ENCODE results near the gene USP33. TPM values are rescaled to one million over a fixed set of nuclear protein-coding genes. Genes with fewer than 3 reads are reported as not detected.
"Not testable (repeated sequence)": the region's sequence is repeated elsewhere in the genome, so short reads cannot be mapped to it uniquely, and the experiment has no call there.

Gene USP33
- total RNA-seq, 4 donors from 2014 or later, result 45.3 to 108 (median 53.6) TPM

DNA sequence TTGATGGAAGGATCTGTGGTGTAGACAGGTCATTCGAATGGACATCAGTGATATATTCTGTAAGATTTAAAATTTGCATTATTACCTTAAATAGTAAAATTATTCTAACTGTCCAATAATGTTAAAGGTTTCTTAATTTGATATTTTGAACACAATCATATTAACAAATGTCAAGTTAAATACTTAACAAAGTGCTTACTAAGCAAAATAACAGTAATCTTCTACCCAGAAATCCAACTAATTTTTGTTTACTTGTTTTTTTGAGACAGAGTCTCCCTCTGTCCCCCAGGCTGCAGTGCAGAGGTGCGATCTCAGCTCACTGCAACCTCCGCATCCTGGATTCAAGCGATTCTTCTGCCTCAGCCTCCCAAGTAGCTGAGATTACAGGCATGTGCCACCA is 33.9 kb downstream of the USP33 start:
- Histone ChIP-seq H3K36me3 (peaks cover 81% of the 10 kb centered on the region), H3K4me3 (no peak overlapping the region), H3K4me1 (no peaks in the 10 kb centered on the region), H3K27me3 (no peaks in the 10 kb centered on the region), H3K9me3 (no peaks in the 10 kb centered on the region), H3K27ac (no peak overlapping the region)
- DNase-seq (ENCODE audit: low spot score in 2 of 2), result no peak
- no peak for TF ChIP-seq EP300 (IDR thresholded peaks at IDR 0.05)
- WGBS, result 100% methylated on average over 4 of the region's 4 CpGs

DNA sequence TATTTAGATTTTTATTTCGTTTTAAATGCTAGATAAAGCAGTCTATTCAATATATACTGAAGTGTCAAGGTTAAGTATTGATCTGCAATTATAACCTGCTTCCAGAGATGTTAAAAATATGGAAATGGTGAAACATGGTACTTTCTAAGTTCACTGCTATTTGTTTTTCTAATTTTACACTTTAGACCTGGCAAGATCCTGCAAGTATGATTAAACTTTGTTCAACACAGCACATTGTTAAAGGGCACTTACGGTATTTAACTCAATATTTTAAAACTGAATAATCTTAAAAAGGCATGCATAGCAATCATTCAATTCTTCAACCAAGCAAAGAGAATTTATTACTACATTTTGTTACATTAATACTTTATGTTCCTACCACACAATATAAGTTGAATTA is 41.5 kb downstream of the USP33 start:
- Histone ChIP-seq H3K36me3 (peaks cover 72% of the 10 kb centered on the region), H3K27me3 (no peaks in the 10 kb centered on the region), H3K4me3 (no peak overlapping the region), H3K4me1 (no peaks in the 10 kb centered on the region), H3K9me3 (no peaks in the 10 kb centered on the region), H3K27ac (no peak overlapping the region)
- DNase-seq (ENCODE audit: low spot score in 2 of 2), result no peak
- 96% methylated on average over 2 of the region's 2 CpGs for WGBS
- TF ChIP-seq POLR2A (IDR thresholded peaks at IDR 0.05), result no peak
- no peak for TF ChIP-seq EP300 (IDR thresholded peaks at IDR 0.05)
- no peak for TF ChIP-seq POLR2AphosphoS5 (IDR thresholded peaks at IDR 0.05)
- TF ChIP-seq, protein P1, sequence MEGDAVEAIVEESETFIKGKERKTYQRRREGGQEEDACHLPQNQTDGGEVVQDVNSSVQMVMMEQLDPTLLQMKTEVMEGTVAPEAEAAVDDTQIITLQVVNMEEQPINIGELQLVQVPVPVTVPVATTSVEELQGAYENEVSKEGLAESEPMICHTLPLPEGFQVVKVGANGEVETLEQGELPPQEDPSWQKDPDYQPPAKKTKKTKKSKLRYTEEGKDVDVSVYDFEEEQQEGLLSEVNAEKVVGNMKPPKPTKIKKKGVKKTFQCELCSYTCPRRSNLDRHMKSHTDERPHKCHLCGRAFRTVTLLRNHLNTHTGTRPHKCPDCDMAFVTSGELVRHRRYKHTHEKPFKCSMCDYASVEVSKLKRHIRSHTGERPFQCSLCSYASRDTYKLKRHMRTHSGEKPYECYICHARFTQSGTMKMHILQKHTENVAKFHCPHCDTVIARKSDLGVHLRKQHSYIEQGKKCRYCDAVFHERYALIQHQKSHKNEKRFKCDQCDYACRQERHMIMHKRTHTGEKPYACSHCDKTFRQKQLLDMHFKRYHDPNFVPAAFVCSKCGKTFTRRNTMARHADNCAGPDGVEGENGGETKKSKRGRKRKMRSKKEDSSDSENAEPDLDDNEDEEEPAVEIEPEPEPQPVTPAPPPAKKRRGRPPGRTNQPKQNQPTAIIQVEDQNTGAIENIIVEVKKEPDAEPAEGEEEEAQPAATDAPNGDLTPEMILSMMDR (IDR thresholded peaks at IDR 0.05), result no peak

DNA sequence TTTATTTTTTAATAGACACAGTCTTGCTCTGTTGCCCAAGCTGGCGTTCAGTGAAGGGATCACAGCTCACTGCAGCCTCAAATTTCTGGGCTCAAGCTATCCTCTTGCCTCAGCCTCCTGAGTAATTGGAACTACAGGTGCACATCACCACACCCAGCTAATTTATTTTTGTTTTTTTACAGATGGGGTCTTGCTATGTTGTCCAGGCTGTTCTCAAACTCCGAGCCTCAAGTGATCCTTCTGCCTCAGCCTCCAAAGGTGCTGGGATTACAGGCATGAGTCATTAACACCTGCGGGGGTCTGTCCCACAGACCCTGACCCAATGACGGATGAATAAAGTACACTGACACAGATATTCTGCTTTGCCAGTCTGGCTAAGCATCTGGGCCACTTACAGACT is 43.6 kb downstream of the USP33 start:
- WGBS, result 98% methylated on average over 4 of the region's 4 CpGs
- peaks cover 69% of the 10 kb centered on the region for H3K36me3 ChIP-seq

DNA sequence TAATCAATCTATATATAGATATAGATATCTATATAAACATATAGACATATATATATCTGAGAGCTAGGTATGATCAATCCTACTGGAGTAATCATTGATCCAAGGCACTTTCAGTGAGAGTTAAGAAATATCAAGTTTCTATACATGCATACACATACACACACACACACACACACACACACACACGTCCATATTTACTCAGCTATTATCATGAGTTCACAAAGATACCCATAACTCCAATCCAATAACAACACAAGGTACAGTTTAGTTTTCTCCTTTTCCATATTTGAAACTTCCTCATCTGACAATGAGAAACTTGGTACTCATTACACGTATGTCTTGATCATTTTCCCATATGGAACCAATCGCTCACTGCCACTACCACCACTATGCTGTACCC is 49.9 kb downstream of the USP33 start:
- Histone ChIP-seq H3K4me1 (no peaks in the 10 kb centered on the region), H3K4me3 (no peak overlapping the region), H3K36me3 (peaks cover 60% of the 10 kb centered on the region), H3K9me3 (no peaks in the 10 kb centered on the region), H3K27ac (no peak overlapping the region), H3K27me3 (no peaks in the 10 kb centered on the region)
- TF ChIP-seq POLR2AphosphoS5 (IDR thresholded peaks at IDR 0.05), result no peak
- TF ChIP-seq EP300 (IDR thresholded peaks at IDR 0.05), result no peak
- no peak for TF ChIP-seq POLR2A (IDR thresholded peaks at IDR 0.05)
- TF ChIP-seq, protein P1 (IDR thresholded peaks at IDR 0.05), result no peak
- 92% methylated on average over 3 of the region's 3 CpGs for WGBS
- DNase-seq (ENCODE audit: low spot score in 2 of 2), result no peak

More for the DNA sequence above, 43.6 kb downstream of the USP33 start:
- TF ChIP-seq POLR2AphosphoS5 (IDR thresholded peaks at IDR 0.05) (no peak), POLR2A (IDR thresholded peaks at IDR 0.05) (no peak), EP300 (IDR thresholded peaks at IDR 0.05) (no peak)
- TF ChIP-seq, protein P1 (IDR thresholded peaks at IDR 0.05), result no peak
- H3K4me3 ChIP-seq, result no peak overlapping the region
- H3K27me3 ChIP-seq, result no peaks in the 10 kb centered on the region
- no peaks in the 10 kb centered on the region for H3K4me1 ChIP-seq
- DNase-seq (ENCODE audit: low spot score in 2 of 2), result no peak
- H3K27ac ChIP-seq, result no peak overlapping the region
- H3K9me3 ChIP-seq, result no peaks in the 10 kb centered on the region

DNA sequence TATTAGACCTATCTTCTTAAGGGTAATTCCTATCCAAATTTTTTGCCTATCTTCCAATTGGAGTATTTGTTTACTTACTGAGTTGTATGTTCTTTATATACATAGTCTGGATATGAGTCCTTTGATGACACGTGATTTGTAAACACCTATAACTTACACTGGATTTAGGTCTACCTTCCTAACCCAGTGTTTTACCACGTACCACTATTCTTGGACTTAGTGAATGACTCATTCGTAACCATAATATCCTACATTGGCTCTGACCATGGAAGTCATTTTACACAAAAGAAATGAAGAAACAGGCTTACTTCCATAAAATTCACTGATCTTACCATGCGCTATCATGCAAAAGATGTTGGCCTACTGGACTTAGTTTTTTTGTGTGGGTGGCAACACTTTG is 53.3 kb downstream of the USP33 start:
- H3K27me3 ChIP-seq, result no peaks in the 10 kb centered on the region
- H3K36me3 ChIP-seq, result peaks cover 44% of the 10 kb centered on the region
- H3K4me1 ChIP-seq, result no peaks in the 10 kb centered on the region
- no peak for TF ChIP-seq EP300 (IDR thresholded peaks at IDR 0.05)
- no peak for TF ChIP-seq POLR2AphosphoS5 (IDR thresholded peaks at IDR 0.05)
- no peak for TF ChIP-seq POLR2A (IDR thresholded peaks at IDR 0.05)
- TF ChIP-seq, protein P1 (IDR thresholded peaks at IDR 0.05), result no peak
- H3K9me3 ChIP-seq, result no peaks in the 10 kb centered on the region
- WGBS, result 96% methylated on average over 4 of the region's 4 CpGs
- no peak overlapping the region for H3K27ac ChIP-seq
- H3K4me3 ChIP-seq, result no peak overlapping the region
- DNase-seq (ENCODE audit: low spot score in 2 of 2), result no peak

DNA sequence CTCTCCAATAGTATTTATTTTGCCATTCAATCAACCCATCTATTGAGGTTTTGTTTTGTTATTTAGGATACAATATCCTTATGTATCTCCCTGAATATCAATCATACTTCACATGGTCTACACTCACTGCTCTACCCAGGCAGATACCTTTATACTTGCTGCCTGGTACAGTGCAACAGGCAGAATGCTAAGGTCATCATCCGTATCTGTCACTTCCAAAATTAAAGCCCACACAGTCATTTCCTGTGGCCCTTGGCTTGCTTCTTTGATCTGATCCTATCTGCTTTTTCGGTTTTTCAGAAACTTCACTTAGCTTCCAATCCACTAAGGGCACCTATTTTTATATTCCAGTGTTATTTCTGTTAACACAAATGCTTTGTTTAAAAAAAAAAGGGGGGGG is 54.9 kb downstream of the USP33 start:
- no peaks in the 10 kb centered on the region for H3K27me3 ChIP-seq
- H3K36me3 ChIP-seq, result peaks cover 34% of the 10 kb centered on the region
- 71% methylated on average over 2 of the region's 2 CpGs for WGBS
- H3K27ac ChIP-seq, result no peak overlapping the region
- H3K4me3 ChIP-seq, result no peak overlapping the region
- DNase-seq (ENCODE audit: low spot score in 2 of 2), result no peak
- H3K4me1 ChIP-seq, result no peaks in the 10 kb centered on the region
- no peaks in the 10 kb centered on the region for H3K9me3 ChIP-seq
- TF ChIP-seq POLR2AphosphoS5 (IDR thresholded peaks at IDR 0.05) (no peak), EP300 (IDR thresholded peaks at IDR 0.05) (no peak), POLR2A (IDR thresholded peaks at IDR 0.05) (no peak)
- TF ChIP-seq, protein P1 (IDR thresholded peaks at IDR 0.05), result no peak

DNA sequence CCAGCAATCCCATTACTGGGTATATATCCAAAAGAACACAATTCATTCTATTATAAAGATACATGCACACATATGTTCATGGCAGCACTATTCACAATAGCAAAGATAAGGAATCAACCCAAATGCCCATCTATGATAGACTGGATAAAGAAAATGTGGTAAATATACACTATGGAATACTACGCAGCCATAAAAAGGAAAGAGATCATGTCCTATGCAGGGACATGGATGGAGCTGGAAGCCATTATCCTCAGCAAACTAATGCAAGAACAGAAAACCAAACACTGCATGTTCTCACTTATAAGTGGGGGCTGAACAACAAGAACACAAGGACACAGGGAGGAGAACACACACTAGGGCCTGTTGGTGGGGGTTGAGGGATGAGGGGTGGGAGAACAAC is 60.0 kb downstream of the USP33 start:
- WGBS, result 100% methylated on average over 1 of the region's 1 CpG
- not testable (repeated sequence) for H3K4me3 ChIP-seq; H3K9me3 ChIP-seq; H3K27me3 ChIP-seq; H3K27ac ChIP-seq; DNase-seq (ENCODE audit: low spot score in 2 of 2); H3K4me1 ChIP-seq
- H3K36me3 ChIP-seq, result peaks cover 30% of the 10 kb centered on the region

Data from suprapubic skin (tissue), 4 donors.